Neural cell (in vitro differentiated cells): Measurements from ENCODE around the gene SHISAL1. TPM values are rescaled to one million over a fixed set of nuclear protein-coding genes. Genes with fewer than 3 reads are reported as not detected.

ENCODE experiments used
- H2AFZ ChIP-seq: fragments of 200-600, 300-800 bp; sonication (generic), shearing (Covaris generic); 2 replicates; pipeline ENCODE4 v1.6.0; 2014; ENCODE audit warnings: low read depth, mild to moderate bottlenecking, antibody characterized with exemption, low read length, moderate library complexity
- H3F3A ChIP-seq: fragments of 200-600 bp; shearing (Covaris generic); 2 replicates; pipeline ENCODE4 v1.6.1; 2016; ENCODE audit warnings: mild to moderate bottlenecking, moderate library complexity, mixed read lengths, antibody characterized with exemption, low read length; ENCODE audit not compliant: insufficient read depth, poor library complexity, severe bottlenecking
- H3K27ac ChIP-seq: fragments of 200-600, 300-800 bp; sonication (generic), shearing (Covaris generic); 2 replicates; pipeline ENCODE4 v1.5.1; 2014; ENCODE audit warnings: mild to moderate bottlenecking, low read length, moderate library complexity
- H3K27me3 ChIP-seq: fragments of 300-800, 200-600 bp; sonication (generic), shearing (Covaris generic); 2 replicates; pipeline ENCODE4 v1.6.0; 2014; ENCODE audit warnings: mild to moderate bottlenecking, low read depth, low read length, moderate library complexity; ENCODE audit not compliant: insufficient read depth
- H3K36me3 ChIP-seq: fragments of 300-800, 200-600 bp; sonication (generic), shearing (Covaris generic); 2 replicates; pipeline ENCODE4 v1.5.1; 2014; ENCODE audit warnings: mild to moderate bottlenecking, antibody characterized with exemption, low read length, moderate library complexity; ENCODE audit not compliant: insufficient read depth
- H3K4me2 ChIP-seq: fragments of 300-800, 200-600 bp; sonication (generic), shearing (Covaris generic); 2 replicates; pipeline ENCODE4 v1.6.0; 2014; ENCODE audit warnings: mild to moderate bottlenecking, low read length
- H3K4me3 ChIP-seq: fragments of 300-800, 200-600 bp; sonication (generic), shearing (Covaris generic); 2 replicates; pipeline ENCODE4 v1.5.1; 2014; ENCODE audit warnings: mild to moderate bottlenecking, low read length, moderate library complexity
- H3K79me2 ChIP-seq: fragments of 200-600 bp; shearing (Covaris generic); replicated peaks from 2 replicates; pipeline ENCODE4 v1.6.0; 2014; ENCODE audit warnings: mild to moderate bottlenecking, low read length, moderate library complexity; ENCODE audit not compliant: insufficient read depth
- H3K9ac ChIP-seq: fragments of 300-800, 200-600 bp; sonication (generic), shearing (Covaris generic); 2 replicates; pipeline ENCODE4 v1.6.1; 2016; ENCODE audit warnings: mild to moderate bottlenecking, low read length, mixed read lengths
- H3K9me2 ChIP-seq: fragments of 200-600 bp; shearing (Covaris generic); 2 replicates; pipeline ENCODE4 v1.6.1; 2016; ENCODE audit warnings: mild to moderate bottlenecking, low read length, mixed read lengths; ENCODE audit not compliant: insufficient read depth
- H3K9me3 ChIP-seq: fragments of 200-600, 300-800 bp; sonication (generic), shearing (Covaris generic); 2 replicates; pipeline ENCODE4 v1.6.1; 2016; ENCODE audit warnings: mild to moderate bottlenecking, mixed run types, low read length, moderate library complexity, mixed read lengths
- H4K20me1 ChIP-seq: fragments of 200-600 bp; shearing (Covaris generic); 2 replicates; pipeline ENCODE4 v1.6.1; 2016; ENCODE audit warnings: mild to moderate bottlenecking, mixed run types; ENCODE audit not compliant: insufficient read depth
- EP300 ChIP-seq: fragments of 450-650 bp; conservative IDR thresholded peaks from 2 replicates; pipeline ENCODE4 v1.6.1; 2014; ENCODE audit warnings: antibody characterized with exemption, mild to moderate bottlenecking, moderate library complexity; ENCODE audit not compliant: poor library complexity, severe bottlenecking
- EZH2 ChIP-seq: fragments of 200-600, 300-800 bp; shearing (Covaris generic), sonication (generic); IDR thresholded peaks from 2 replicates; pipeline ENCODE4 v1.6.1; 2014; ENCODE audit warnings: antibody characterized with exemption, low read length, borderline replicate concordance, mild to moderate bottlenecking; ENCODE audit not compliant: insufficient read depth, poor library complexity, severe bottlenecking
- MXI1 ChIP-seq: fragments of 450-650 bp; conservative IDR thresholded peaks from 2 replicates; pipeline ENCODE4 v1.6.1; 2014; ENCODE audit warnings: antibody characterized with exemption, mild to moderate bottlenecking; ENCODE audit not compliant: poor library complexity, severe bottlenecking
- POLR2AphosphoS5 ChIP-seq: IDR thresholded peaks from 2 replicates; pipeline ENCODE4 v1.6.1; 2012
- RAD21 ChIP-seq: fragments of 450-650 bp; conservative IDR thresholded peaks from 2 replicates; pipeline ENCODE4 v1.6.1; 2014; ENCODE audit warnings: antibody characterized with exemption, mild to moderate bottlenecking, moderate library complexity
- SMC3 ChIP-seq: fragments of 450-650 bp; conservative IDR thresholded peaks from 2 replicates; pipeline ENCODE4 v1.6.1; 2014; ENCODE audit warnings: antibody characterized with exemption, mild to moderate bottlenecking, moderate library complexity; ENCODE audit not compliant: poor library complexity
- TAF1 ChIP-seq: IDR thresholded peaks from 2 replicates; pipeline ENCODE4 v1.6.1; 2012; ENCODE audit warnings: low read depth
- polyA plus RNA-seq: library from polyadenylated mRNA; depleted of rRNA; stranded (reverse); fragments of >200 nt; gene quantifications from 2 replicates; pipeline ENCODE4 v1.2.3, GENCODE V29; 2014
- TF ChIP-seq, protein P1 (sequence below): fragments of 450-650 bp; IDR thresholded peaks from 2 replicates; pipeline ENCODE4 v1.5.1; 2014; ENCODE audit warnings: antibody characterized with exemption, mild to moderate bottlenecking, moderate library complexity; ENCODE audit not compliant: poor library complexity, severe bottlenecking
- TF ChIP-seq, protein P2 (sequence below): IDR thresholded peaks from 2 replicates; pipeline ENCODE4 v1.6.1; 2012; ENCODE audit warnings: borderline replicate concordance

The SHISAL1 gene
- polyA plus RNA-seq, 1 donor from 2014 or later, result 15.4 TPM

DNA sequence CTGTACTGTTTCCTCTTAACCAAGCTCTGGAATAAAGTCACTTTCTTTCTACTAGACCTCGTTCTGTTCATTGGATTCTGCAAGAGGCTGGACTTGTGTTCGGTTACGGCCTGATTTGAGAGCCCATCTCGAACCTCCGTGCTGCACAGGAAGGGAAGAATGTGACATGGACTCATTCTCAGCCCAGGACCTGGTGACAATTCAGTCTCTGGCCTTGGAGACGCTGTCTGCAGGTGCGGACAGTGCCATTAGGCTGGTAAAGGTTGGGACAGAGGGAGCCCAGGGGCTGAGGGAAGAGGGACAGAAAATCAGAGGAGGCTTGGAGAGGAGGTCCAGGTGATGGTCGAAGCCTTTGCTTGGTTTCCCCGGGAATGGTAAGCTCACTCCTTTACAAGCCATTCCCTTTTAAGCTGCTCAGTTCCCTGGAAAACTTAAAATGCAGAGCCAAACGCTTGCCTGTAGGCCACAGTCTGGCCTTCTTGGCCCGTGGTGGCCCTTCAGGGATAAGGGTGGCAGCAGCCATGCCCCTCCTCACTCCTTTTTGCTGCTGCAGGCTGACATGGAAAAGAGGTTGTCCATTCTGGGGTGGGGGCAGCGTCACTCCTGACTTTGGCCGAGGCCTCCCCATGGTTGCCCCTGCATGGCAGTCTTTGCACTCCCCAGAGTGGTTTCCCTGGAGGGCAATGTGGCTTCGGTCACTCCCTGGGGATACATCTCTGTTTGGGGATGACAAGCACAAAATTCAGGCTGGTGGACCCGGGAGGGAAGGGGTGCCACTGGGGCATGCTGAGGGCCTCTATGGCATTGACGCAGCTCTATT is 52.3 kb downstream of the SHISAL1 start:
- Histone ChIP-seq H3K36me3 (no peaks in the 10 kb centered on the region), H3K27me3 (no peaks in the 10 kb centered on the region), H3K4me3 (no peak overlapping the region), H3K79me2 (no peaks in the 10 kb centered on the region), H3K27ac (no peak overlapping the region), H3K9me2 (no peaks in the 10 kb centered on the region), H2AFZ (no peak overlapping the region), H3K4me2 (no peak overlapping the region), H3K9me3 (no peaks in the 10 kb centered on the region), H3K9ac (no peak overlapping the region), H4K20me1 (no peaks in the 10 kb centered on the region), H3F3A (no peaks in the 10 kb centered on the region)
- no peak for TF ChIP-seq MXI1
- no peak for TF ChIP-seq TAF1

DNA sequence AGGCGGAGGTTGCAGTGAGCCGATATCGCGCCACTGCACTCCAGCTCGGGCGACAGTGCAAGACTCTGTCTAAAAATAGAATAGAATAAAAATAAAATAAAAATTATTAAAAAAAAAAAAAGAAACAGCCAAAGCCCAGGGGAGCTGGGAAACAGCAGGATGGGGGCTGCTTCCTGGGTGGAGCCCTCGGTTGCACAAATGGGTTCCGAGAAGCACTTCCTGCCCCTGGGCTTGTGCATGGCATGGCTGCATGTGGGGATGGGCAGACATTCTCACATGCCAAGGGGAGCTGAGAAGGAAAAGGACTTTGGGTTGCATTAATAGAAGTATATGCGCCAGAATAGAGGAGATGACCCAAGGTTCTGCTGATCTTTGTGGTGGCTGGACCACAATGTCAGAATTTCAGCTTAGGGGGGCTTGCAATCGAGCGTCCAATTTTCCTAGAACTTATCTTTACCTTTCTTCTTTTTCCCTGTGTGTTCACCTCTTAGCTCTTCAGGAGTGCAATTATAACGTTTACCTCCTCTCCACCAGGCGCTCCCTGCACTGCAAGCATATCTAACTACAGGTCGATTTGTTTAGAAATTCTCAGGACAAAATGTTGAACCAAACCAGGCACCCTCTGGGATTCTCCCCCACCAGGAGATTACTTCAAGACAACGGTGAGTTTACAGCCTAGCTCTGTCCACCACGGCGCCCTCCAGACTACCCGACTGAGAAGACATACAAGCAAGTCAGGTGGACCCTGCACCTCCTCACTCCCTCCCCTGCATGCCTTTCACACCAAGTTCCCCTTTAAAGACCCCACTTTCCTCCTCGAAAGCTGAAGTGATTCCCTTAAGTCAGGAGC is 53.2 kb downstream of the SHISAL1 start:
- Histone ChIP-seq H2AFZ (no peak overlapping the region), H3K27me3 (no peaks in the 10 kb centered on the region)

DNA sequence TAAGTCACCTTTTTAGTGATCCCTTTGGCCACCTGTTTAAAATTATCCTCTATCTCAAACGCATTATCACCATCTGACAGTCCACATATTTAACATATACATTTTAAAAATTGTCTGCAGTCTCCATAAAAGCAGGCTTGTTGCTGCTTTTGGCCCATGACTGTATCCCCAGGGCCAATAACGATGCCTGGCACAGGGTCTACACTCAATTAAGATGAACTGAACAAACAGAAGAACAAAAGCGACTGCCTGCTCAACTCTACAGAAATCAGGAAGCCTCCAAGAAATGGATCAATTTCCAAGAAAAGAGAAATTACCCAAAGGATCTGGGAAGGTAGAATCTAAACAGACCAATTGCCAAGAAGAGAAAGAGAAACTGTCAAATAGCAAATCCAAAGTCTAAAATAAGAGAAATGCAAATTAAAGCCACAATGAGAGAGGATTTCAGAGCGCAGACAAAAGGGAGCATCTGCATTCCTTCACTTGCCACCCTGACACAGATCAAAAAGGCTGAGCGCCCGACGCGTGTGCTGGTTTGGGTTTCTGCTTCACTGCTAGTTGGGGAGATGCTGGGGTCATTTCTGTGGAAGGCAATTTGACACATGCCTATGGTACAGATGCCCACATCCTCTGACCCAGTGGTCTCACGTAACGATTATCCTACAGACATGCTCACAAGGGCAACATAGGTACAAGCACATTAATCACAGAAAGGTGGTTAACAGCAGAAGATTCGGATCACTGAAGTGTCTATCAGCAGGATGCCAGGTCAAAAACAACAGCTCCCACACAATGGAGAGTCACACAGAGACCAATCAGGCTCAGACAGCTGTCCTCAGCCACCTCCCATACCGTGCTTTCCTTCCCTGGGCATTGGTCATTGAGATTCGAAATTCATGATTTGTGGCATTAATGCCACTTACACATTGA is 55.9 kb downstream of the SHISAL1 start:
- no peaks in the 10 kb centered on the region for H3F3A ChIP-seq
- H4K20me1 ChIP-seq, result no peaks in the 10 kb centered on the region
- H3K4me3 ChIP-seq, result no peak overlapping the region
- H3K79me2 ChIP-seq, result no peaks in the 10 kb centered on the region
- no peak overlapping the region for H3K27ac ChIP-seq
- no peaks in the 10 kb centered on the region for H3K9me2 ChIP-seq
- no peak for TF ChIP-seq MXI1
- TF ChIP-seq POLR2AphosphoS5, result no peak
- TF ChIP-seq, protein P1, sequence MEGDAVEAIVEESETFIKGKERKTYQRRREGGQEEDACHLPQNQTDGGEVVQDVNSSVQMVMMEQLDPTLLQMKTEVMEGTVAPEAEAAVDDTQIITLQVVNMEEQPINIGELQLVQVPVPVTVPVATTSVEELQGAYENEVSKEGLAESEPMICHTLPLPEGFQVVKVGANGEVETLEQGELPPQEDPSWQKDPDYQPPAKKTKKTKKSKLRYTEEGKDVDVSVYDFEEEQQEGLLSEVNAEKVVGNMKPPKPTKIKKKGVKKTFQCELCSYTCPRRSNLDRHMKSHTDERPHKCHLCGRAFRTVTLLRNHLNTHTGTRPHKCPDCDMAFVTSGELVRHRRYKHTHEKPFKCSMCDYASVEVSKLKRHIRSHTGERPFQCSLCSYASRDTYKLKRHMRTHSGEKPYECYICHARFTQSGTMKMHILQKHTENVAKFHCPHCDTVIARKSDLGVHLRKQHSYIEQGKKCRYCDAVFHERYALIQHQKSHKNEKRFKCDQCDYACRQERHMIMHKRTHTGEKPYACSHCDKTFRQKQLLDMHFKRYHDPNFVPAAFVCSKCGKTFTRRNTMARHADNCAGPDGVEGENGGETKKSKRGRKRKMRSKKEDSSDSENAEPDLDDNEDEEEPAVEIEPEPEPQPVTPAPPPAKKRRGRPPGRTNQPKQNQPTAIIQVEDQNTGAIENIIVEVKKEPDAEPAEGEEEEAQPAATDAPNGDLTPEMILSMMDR, result no peak
- TF ChIP-seq, protein P2, sequence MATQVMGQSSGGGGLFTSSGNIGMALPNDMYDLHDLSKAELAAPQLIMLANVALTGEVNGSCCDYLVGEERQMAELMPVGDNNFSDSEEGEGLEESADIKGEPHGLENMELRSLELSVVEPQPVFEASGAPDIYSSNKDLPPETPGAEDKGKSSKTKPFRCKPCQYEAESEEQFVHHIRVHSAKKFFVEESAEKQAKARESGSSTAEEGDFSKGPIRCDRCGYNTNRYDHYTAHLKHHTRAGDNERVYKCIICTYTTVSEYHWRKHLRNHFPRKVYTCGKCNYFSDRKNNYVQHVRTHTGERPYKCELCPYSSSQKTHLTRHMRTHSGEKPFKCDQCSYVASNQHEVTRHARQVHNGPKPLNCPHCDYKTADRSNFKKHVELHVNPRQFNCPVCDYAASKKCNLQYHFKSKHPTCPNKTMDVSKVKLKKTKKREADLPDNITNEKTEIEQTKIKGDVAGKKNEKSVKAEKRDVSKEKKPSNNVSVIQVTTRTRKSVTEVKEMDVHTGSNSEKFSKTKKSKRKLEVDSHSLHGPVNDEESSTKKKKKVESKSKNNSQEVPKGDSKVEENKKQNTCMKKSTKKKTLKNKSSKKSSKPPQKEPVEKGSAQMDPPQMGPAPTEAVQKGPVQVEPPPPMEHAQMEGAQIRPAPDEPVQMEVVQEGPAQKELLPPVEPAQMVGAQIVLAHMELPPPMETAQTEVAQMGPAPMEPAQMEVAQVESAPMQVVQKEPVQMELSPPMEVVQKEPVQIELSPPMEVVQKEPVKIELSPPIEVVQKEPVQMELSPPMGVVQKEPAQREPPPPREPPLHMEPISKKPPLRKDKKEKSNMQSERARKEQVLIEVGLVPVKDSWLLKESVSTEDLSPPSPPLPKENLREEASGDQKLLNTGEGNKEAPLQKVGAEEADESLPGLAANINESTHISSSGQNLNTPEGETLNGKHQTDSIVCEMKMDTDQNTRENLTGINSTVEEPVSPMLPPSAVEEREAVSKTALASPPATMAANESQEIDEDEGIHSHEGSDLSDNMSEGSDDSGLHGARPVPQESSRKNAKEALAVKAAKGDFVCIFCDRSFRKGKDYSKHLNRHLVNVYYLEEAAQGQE, result no peak
- no peak for TF ChIP-seq SMC3
- TF ChIP-seq EP300, result no peak
- TF ChIP-seq RAD21, result no peak
- TF ChIP-seq EZH2, result no peak
- TF ChIP-seq TAF1, result no peak
- H2AFZ ChIP-seq, result no peak overlapping the region
- H3K9me3 ChIP-seq, result no peaks in the 10 kb centered on the region
- no peaks in the 10 kb centered on the region for H3K27me3 ChIP-seq
- no peak overlapping the region for H3K4me2 ChIP-seq
- no peak overlapping the region for H3K9ac ChIP-seq
- H3K36me3 ChIP-seq, result no peaks in the 10 kb centered on the region

More for the DNA sequence above, 53.2 kb downstream of the SHISAL1 start:
- no peak overlapping the region for H3K9ac ChIP-seq
- H3K4me3 ChIP-seq, result no peak overlapping the region
- TF ChIP-seq EZH2 (no peak), RAD21 (no peak)
- no peak overlapping the region for H3K27ac ChIP-seq
- no peaks in the 10 kb centered on the region for H3K79me2 ChIP-seq
- H3F3A ChIP-seq, result no peaks in the 10 kb centered on the region
- no peaks in the 10 kb centered on the region for H3K36me3 ChIP-seq
- H3K9me2 ChIP-seq, result no peaks in the 10 kb centered on the region
- no peaks in the 10 kb centered on the region for H4K20me1 ChIP-seq
- no peaks in the 10 kb centered on the region for H3K9me3 ChIP-seq
- H3K4me2 ChIP-seq, result no peak overlapping the region
